Endothelial cell (in vitro differentiated cells): Measurements from ENCODE around the gene CCNC. TPM values are rescaled to one million over a fixed set of nuclear protein-coding genes. Genes with fewer than 3 reads are reported as not detected.
A peak's percentile ranks its signal among the peaks of the same experiment; 100 is the strongest.

Source experiments
- DNase-seq: peaks from one replicate; pipeline ENCODE4 v3.0.0; 2021; ENCODE audit warnings: low spot score
- H3K27ac Mint-ChIP-seq: one replicate; pipeline ENCODE4 v1.8.0; 2021; ENCODE audit warnings: mixed read lengths, inconsistent platforms; ENCODE audit not compliant: unreplicated experiment
- H3K27me3 Mint-ChIP-seq: one replicate; pipeline ENCODE4 v1.8.0; 2021; ENCODE audit warnings: mild to moderate bottlenecking, moderate library complexity, mixed read lengths, inconsistent platforms; ENCODE audit not compliant: unreplicated experiment
- H3K36me3 Mint-ChIP-seq: one replicate; pipeline ENCODE4 v1.8.0; 2021; ENCODE audit warnings: mild to moderate bottlenecking, low read depth, mixed read lengths, inconsistent platforms; ENCODE audit not compliant: unreplicated experiment
- H3K4me1 Mint-ChIP-seq: one replicate; pipeline ENCODE4 v1.8.0; 2021; ENCODE audit warnings: mild to moderate bottlenecking, mixed read lengths, inconsistent platforms; ENCODE audit not compliant: unreplicated experiment
- H3K4me3 Mint-ChIP-seq: one replicate; pipeline ENCODE4 v1.8.0; 2021; ENCODE audit warnings: mild to moderate bottlenecking, mixed read lengths, inconsistent platforms; ENCODE audit not compliant: unreplicated experiment
- H3K9me3 Mint-ChIP-seq: one replicate; pipeline ENCODE4 v1.8.0; 2021; ENCODE audit warnings: mixed read lengths, inconsistent platforms; ENCODE audit not compliant: unreplicated experiment
- CTCF ChIP-seq: fragments of 200-600 bp; sonication (generic); IDR thresholded peaks from one replicate; pipeline ENCODE4 v1.5.0; 2021; ENCODE audit warnings: antibody characterized with exemption; ENCODE audit not compliant: unreplicated experiment
- total RNA-seq: library from RNA; stranded (reverse); fragmentation: NEBNext Ultra II Directional; extraction: Animal tissue kit (Norgen Biotek cat#: 25700); gene quantifications from one replicate; pipeline ENCODE4 v1.2.1, GENCODE V29; 2021; ENCODE audit not compliant: unreplicated experiment

The CCNC gene
- total RNA-seq, 1 donor from 2014 or later: 70.0 TPM

- no peak for DNase-seq
- no peak for TF ChIP-seq CTCF
- H3K27me3 Mint-ChIP-seq: peaks cover 35% of the 10 kb centered on the region
- H3K27ac Mint-ChIP-seq: no peak overlapping the region
- H3K9me3 Mint-ChIP-seq: no peaks in the 10 kb centered on the region
- H3K4me1 Mint-ChIP-seq: peaks cover 18% of the 10 kb centered on the region
- no peaks in the 10 kb centered on the region for H3K36me3 Mint-ChIP-seq
- no peak overlapping the region for H3K4me3 Mint-ChIP-seq
These were observed 39.8 kb upstream of the CCNC start for GRCh38 chr6:99608059-99608885.

DNA sequence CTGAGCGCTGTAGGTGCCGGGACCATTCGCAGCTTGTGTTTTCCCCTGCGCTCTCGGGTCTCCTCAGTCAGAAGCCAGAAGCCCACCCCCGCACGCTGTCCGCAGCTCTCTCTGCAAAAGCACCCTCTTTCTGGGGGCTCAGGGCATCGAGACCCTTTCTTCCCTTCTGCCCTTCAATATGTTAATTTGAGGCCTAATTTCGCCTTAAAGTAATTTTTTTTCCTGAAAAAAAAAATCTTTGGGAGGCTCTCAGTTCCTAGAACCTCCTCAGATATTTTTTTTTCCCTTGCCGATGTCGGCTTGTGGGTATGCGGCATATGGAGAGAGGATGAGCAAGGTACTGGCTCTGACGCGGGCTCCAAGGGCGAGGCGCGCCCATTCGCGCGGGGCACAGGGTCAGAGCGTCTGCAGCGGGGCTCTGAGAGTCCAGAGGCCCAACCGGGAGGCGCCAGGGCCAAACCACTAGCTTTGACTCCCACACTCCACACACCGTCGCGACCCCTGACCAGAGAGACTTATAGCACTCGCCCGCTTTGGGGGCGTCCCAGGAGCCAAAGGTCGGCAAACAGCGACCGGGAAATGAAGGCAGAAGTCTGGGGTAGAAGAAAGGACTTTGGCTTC lies 39.1 kb upstream of the CCNC start:
- Mint-ChIP-seq H3K9me3 (no peaks in the 10 kb centered on the region), H3K4me3 (no peak overlapping the region), H3K27me3 (peaks cover 37% of the 10 kb centered on the region), H3K27ac (no peak overlapping the region), H3K4me1 (peaks cover 18% of the 10 kb centered on the region), H3K36me3 (no peaks in the 10 kb centered on the region)
- TF ChIP-seq CTCF: no peak
- DNase-seq: no peak

GRCh38 chr6:99606656-99607415 lies 38.4 kb upstream of the CCNC start, which contains the start of gene PRDM13:
TSS of gene PRDM13 (plus strand) at chr6:99606833. CDS start at chr6:99607035, 202 bp downstream.
- peaks cover 18% of the 10 kb centered on the region for H3K4me1 Mint-ChIP-seq
- no peak for DNase-seq
- peaks cover 38% of the 10 kb centered on the region for H3K27me3 Mint-ChIP-seq

GRCh38 chr6:99605911-99606655 lies 37.6 kb upstream of the CCNC start:
- H3K27ac Mint-ChIP-seq: peak overlapping the region; percentile 67
- H3K9me3 Mint-ChIP-seq: no peaks in the 10 kb centered on the region
- no peak overlapping the region for H3K4me3 Mint-ChIP-seq
- peaks cover 34% of the 10 kb centered on the region for H3K27me3 Mint-ChIP-seq
- H3K4me1 Mint-ChIP-seq: peaks cover 18% of the 10 kb centered on the region
- TF ChIP-seq CTCF: no peak
- DNase-seq: no peak
- H3K36me3 Mint-ChIP-seq: no peaks in the 10 kb centered on the region

More at GRCh38 chr6:99606656-99607415, 38.4 kb upstream of the CCNC start, which contains the start of gene PRDM13:
- Mint-ChIP-seq H3K4me3 (no peak within 1 kb of the TSS), H3K9me3 (no peaks in the 10 kb centered on the region), H3K36me3 (no peaks in the 10 kb centered on the region), H3K27ac (peak within 1 kb of the TSS; percentile 67)
- TF ChIP-seq CTCF: no peak
